Smooth muscle cell (in vitro differentiated cells): Measurements from ENCODE around the gene SCARB2. TPM values are rescaled to one million over a fixed set of nuclear protein-coding genes. Genes with fewer than 3 reads are reported as not detected.

Experiments
- DNase-seq: peaks from one replicate; lab custom pipeline; 2025; ENCODE audit not compliant: unreplicated experiment; lab: John Stamatoyannopoulos, UW
- H2AFZ ChIP-seq: fragments of 200-600 bp; sonication (generic); 2 replicates; pipeline ENCODE4 v1.6.0; 2016; ENCODE audit warnings: antibody characterized with exemption, low read depth, mild to moderate bottlenecking
- H3F3A ChIP-seq: fragments of 200-600 bp; sonication (generic); 2 replicates; pipeline ENCODE4 v1.6.0; 2017; ENCODE audit warnings: antibody characterized with exemption, low read depth
- H3K27ac ChIP-seq: fragments of 200-600 bp; sonication (generic); 2 replicates; pipeline ENCODE4 v1.5.1; 2016; ENCODE audit warnings: low read depth, mild to moderate bottlenecking
- H3K27me3 ChIP-seq: fragments of 200-600 bp; sonication (generic); 2 replicates; pipeline ENCODE4 v1.6.1; 2016; ENCODE audit warnings: low read depth, mild to moderate bottlenecking
- H3K36me3 ChIP-seq: fragments of 200-600 bp; sonication (generic); 2 replicates; pipeline ENCODE4 v1.5.1; 2016; ENCODE audit warnings: low read depth
- H3K4me1 ChIP-seq: fragments of 200-600 bp; sonication (generic); 2 replicates; pipeline ENCODE4 v1.5.1; 2016; ENCODE audit warnings: low read depth
- H3K4me2 ChIP-seq: fragments of 200-600 bp; sonication (generic); 2 replicates; pipeline ENCODE4 v1.6.0; 2016; ENCODE audit warnings: mild to moderate bottlenecking
- H3K4me3 ChIP-seq: fragments of 200-600 bp; sonication (generic); 2 replicates; pipeline ENCODE4 v1.5.1; 2016; ENCODE audit warnings: mild to moderate bottlenecking
- H3K79me2 ChIP-seq: fragments of 200-600 bp; sonication (generic); 2 replicates; pipeline ENCODE4 v1.6.0; 2016; ENCODE audit warnings: low read depth, mild to moderate bottlenecking
- H3K9ac ChIP-seq: fragments of 200-600 bp; sonication (generic); 2 replicates; pipeline ENCODE4 v1.6.0; 2016; ENCODE audit warnings: low read depth
- H3K9me3 ChIP-seq: fragments of 200-600 bp; sonication (generic); replicated peaks from 2 replicates; pipeline ENCODE4 v1.5.1; 2016; ENCODE audit warnings: low read depth
- H4K20me1 ChIP-seq: fragments of 200-600 bp; sonication (generic); 2 replicates; pipeline ENCODE4 v1.6.0; 2016; ENCODE audit warnings: low read depth
- WGBS: methylation state at CpG from one replicate; pipeline ENCODE4 v1.1.7; 2016; ENCODE audit warnings: low lambda C conversion rate; 5-methylcytosine and 5-hydroxymethylcytosine counted together
- polyA plus RNA-seq: library from polyadenylated mRNA; unstranded; fragments of >200 nt; fragmentation: Nextera tagmentation; extraction: Ambion mirVana; gene quantifications from 2 replicates; pipeline ENCODE4 v1.2.1, GENCODE V29; 2016
- total RNA-seq: library from RNA; depleted of rRNA; stranded (reverse); fragments of >200 nt; gene quantifications from 2 replicates; pipeline ENCODE4 v1.2.3, GENCODE V29; 2014
- TF ChIP-seq, protein P1 (sequence below): fragments of 200-600 bp; sonication (generic); IDR thresholded peaks from 2 replicates; pipeline ENCODE4 v1.5.1; 2017; ENCODE audit warnings: borderline replicate concordance, mild to moderate bottlenecking, antibody characterized with exemption; ENCODE audit not compliant: insufficient read depth, poor library complexity, severe bottlenecking

Gene SCARB2
- total and polyA plus RNA-seq, 2 experiments from 2014 or later, result 162 to 270 TPM

- no peak overlapping the region for H3K4me3 ChIP-seq
- H3K4me2 ChIP-seq, result no peak overlapping the region
- WGBS, result 56% methylated on average over 7 of the region's 7 CpGs
- H3K4me1 ChIP-seq, result peaks cover 5% of the 10 kb centered on the region
- DNase-seq, result no peak
- H3K27ac ChIP-seq, result no peak overlapping the region
- H3F3A ChIP-seq, result no peaks in the 10 kb centered on the region
- TF ChIP-seq, protein P1, sequence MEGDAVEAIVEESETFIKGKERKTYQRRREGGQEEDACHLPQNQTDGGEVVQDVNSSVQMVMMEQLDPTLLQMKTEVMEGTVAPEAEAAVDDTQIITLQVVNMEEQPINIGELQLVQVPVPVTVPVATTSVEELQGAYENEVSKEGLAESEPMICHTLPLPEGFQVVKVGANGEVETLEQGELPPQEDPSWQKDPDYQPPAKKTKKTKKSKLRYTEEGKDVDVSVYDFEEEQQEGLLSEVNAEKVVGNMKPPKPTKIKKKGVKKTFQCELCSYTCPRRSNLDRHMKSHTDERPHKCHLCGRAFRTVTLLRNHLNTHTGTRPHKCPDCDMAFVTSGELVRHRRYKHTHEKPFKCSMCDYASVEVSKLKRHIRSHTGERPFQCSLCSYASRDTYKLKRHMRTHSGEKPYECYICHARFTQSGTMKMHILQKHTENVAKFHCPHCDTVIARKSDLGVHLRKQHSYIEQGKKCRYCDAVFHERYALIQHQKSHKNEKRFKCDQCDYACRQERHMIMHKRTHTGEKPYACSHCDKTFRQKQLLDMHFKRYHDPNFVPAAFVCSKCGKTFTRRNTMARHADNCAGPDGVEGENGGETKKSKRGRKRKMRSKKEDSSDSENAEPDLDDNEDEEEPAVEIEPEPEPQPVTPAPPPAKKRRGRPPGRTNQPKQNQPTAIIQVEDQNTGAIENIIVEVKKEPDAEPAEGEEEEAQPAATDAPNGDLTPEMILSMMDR, result no peak
- H3K9ac ChIP-seq, result no peak overlapping the region
- no peaks in the 10 kb centered on the region for H3K9me3 ChIP-seq
- peak overlapping the region; percentile 56 for H2AFZ ChIP-seq
- peaks cover 3% of the 10 kb centered on the region for H3K79me2 ChIP-seq
- H3K36me3 ChIP-seq, result no peaks in the 10 kb centered on the region
- H3K27me3 ChIP-seq, result no peaks in the 10 kb centered on the region
- no peaks in the 10 kb centered on the region for H4K20me1 ChIP-seq
Observed at GRCh38 chr4:76219299-76220055, 5.9 kb upstream of the SCARB2 start.

DNA sequence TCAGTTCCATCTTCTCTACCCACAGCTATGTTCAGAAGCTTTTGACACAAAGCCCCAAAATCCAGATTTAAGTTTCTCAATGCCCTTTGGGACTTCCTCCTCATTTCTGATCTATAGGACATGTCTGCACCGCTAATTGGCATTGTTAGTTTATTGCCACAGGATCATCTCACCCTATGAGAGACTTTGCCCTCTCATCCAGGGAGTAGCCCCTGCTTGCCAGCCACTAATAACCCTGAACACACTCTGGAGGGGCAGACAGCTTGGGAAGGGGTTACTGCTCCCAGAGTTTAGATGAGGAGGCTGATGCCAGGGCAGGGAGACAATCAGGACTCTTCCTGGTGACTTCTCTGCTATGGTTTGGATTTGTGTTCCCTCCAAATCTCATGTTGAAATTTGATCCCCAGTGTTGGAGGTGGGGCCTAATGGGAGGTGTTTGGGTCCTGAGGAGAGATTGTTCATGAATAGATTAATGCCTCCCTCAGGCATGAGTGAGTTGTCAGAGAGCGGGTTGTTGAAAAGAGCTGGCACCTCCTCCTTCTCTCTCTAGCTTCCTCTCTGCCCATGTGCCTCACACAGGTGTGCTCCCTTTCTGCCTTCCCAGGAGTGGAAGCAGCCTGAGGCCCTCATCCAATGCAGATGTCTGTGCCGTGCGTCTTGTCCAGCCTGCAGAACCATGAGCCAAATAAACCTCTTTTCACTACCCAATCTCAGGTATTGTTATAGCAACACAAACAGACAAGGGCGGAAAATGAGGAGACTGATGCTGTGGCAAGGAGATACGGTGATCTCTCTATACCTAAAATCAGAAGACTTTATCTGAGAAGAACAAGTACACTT is 3.6 kb upstream of the SCARB2 start:
- Histone ChIP-seq H3K36me3 (no peaks in the 10 kb centered on the region), H3K4me2 (peak overlapping the region; percentile 0), H4K20me1 (peaks cover 3% of the 10 kb centered on the region), H3K27me3 (no peaks in the 10 kb centered on the region), H3K4me3 (no peak overlapping the region), H3K79me2 (peaks cover 23% of the 10 kb centered on the region), H3K27ac (no peak overlapping the region), H3F3A (peaks cover 6% of the 10 kb centered on the region), H3K9me3 (no peaks in the 10 kb centered on the region), H3K4me1 (peaks cover 17% of the 10 kb centered on the region), H3K9ac (no peak overlapping the region), H2AFZ (no peak overlapping the region)
- TF ChIP-seq, protein P1, result no peak
- 92% methylated on average over 6 of the region's 6 CpGs for WGBS
- DNase-seq, result no peak

GRCh38 chr4:76216524-76216923 is 2.9 kb upstream of the SCARB2 start:
- TF ChIP-seq, protein P1, result no peak
- no peak for DNase-seq
- Histone ChIP-seq H3K4me2 (peak overlapping the region; percentile 0), H3K27ac (no peak overlapping the region), H3K79me2 (peaks cover 30% of the 10 kb centered on the region), H2AFZ (no peak overlapping the region), H3K36me3 (no peaks in the 10 kb centered on the region), H3K27me3 (no peaks in the 10 kb centered on the region), H3K4me1 (peaks cover 24% of the 10 kb centered on the region), H3F3A (peaks cover 6% of the 10 kb centered on the region), H3K9me3 (no peaks in the 10 kb centered on the region), H3K4me3 (no peak overlapping the region), H4K20me1 (peaks cover 10% of the 10 kb centered on the region), H3K9ac (no peak overlapping the region)
- 59% methylated on average over 2 of the region's 2 CpGs for WGBS
